HFFc6 (cell line): ENCODE measurements around the gene SEPTIN1. TPM values are rescaled to one million over a fixed set of nuclear protein-coding genes. Genes with fewer than 3 reads are reported as not detected.

Experiments used
- DNase-seq: peaks from one replicate; pipeline ENCODE4 v3.0.0-alpha.2; 2018
- H3K27ac Mint-ChIP-seq: 2 replicates; pipeline ENCODE4 v1.8.0; 2020; ENCODE audit warnings: mild to moderate bottlenecking, mixed read lengths
- H3K27me3 Mint-ChIP-seq: 2 replicates; pipeline ENCODE4 v1.8.0; 2021; ENCODE audit warnings: mild to moderate bottlenecking, moderate library complexity, mixed read lengths; ENCODE audit not compliant: insufficient read depth
- H3K36me3 Mint-ChIP-seq: 2 replicates; pipeline ENCODE4 v1.8.0; 2021; ENCODE audit warnings: low read depth, mixed read lengths
- H3K4me1 Mint-ChIP-seq: 2 replicates; pipeline ENCODE4 v1.8.0; 2020; ENCODE audit warnings: low read depth, mixed read lengths
- H3K4me3 Mint-ChIP-seq: 2 replicates; pipeline ENCODE4 v1.8.0; 2020; ENCODE audit warnings: mild to moderate bottlenecking, moderate library complexity, mixed read lengths
- H3K9me3 Mint-ChIP-seq: 2 replicates; pipeline ENCODE4 v1.8.0; 2020; ENCODE audit warnings: mild to moderate bottlenecking, mixed read lengths
- CTCF ChIP-seq: fragments of 200-600 bp; sonication (generic); IDR thresholded peaks from 2 replicates; pipeline ENCODE4 v1.5.0; 2021; ENCODE audit warnings: antibody characterized with exemption, mild to moderate bottlenecking
- total RNA-seq, 6 experiments: library from RNA; stranded (reverse); fragmentation: NEBNext Ultra II Directional; extraction: Animal tissue kit (Norgen Biotek cat#: 25700); gene quantifications; 2 replicates in 1 of 6; 3 replicates in 5 of 6; pipeline ENCODE4 v1.2.3, GENCODE V29; 2021

The SEPTIN1 gene
- total RNA-seq, 6 experiments from 2014 or later = 1.5 to 2.8 (median 1.8) TPM

DNA sequence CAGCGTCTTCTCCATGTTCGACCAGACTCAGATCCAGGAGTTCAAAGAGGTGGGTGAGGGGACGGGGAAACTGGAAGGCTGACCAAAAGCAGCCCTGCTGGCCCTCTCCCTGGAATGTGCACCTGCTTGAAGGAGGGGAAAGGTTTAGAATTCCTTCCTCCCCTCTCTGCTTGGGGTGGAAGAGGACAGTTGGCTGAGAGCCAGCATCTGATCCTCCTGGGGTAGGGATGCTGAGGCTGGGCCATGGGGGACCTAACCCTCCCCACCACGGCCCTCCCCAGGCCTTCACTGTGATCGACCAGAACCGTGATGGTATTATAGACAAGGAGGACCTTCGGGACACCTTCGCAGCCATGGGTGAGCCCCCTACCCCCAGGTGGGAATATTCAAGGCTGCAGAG, 6.5 kb downstream of the SEPTIN1 start:
- Mint-ChIP-seq H3K9me3 (no peaks in the 10 kb centered on the region), H3K27ac (no peak overlapping the region), H3K4me1 (peaks cover 35% of the 10 kb centered on the region), H3K4me3 (no peak overlapping the region), H3K36me3 (peaks cover 5% of the 10 kb centered on the region), H3K27me3 (peaks cover 5% of the 10 kb centered on the region)
- no peak for TF ChIP-seq CTCF
- DNase-seq = no peak

DNA sequence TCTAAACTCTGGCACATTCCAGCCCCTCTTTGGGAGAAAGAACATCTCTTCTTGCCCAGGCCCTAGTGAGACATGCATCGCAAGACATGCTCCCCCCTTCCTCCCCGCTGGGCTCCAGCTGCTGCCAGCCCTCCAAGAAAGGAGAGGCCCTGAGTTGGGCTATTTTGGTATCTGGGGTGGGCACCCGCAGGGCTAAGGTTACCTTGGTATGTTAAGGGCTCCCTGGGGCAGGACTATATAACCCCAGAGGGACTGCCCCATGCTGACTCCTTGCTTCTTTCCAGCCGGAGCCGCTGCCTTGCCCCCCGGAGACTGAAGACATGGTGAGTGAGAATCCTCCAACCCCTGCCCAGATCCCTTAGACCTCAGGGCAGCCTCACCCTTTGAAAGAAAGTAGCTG, 7.8 kb downstream of the SEPTIN1 start, which contains the start of gene MYL11:
MYL11 (plus strand) TSS at position 265 of the 400 bp plus-strand sequence; CDS start at position 321, 56 bp downstream.
- no peak for TF ChIP-seq CTCF
- peak within 1 kb of the TSS; percentile 26; the same call in 1 of the 2 replicates for H3K27ac Mint-ChIP-seq
- H3K9me3 Mint-ChIP-seq = no peaks in the 10 kb centered on the region
- H3K4me1 Mint-ChIP-seq = peaks cover 29% of the 10 kb centered on the region
- H3K4me3 Mint-ChIP-seq = no peak within 1 kb of the TSS
- H3K27me3 Mint-ChIP-seq = peaks cover 9% of the 10 kb centered on the region
- DNase-seq = no peak
- no peaks in the 10 kb centered on the region for H3K36me3 Mint-ChIP-seq

GRCh38 chr16:30372725-30373124, 9.6 kb downstream of the SEPTIN1 start:
- no peak for DNase-seq
- H3K27me3 Mint-ChIP-seq = peaks cover 9% of the 10 kb centered on the region
- peak overlapping the region; percentile 22; the same call in 1 of the 2 replicates for H3K27ac Mint-ChIP-seq
- no peaks in the 10 kb centered on the region for H3K9me3 Mint-ChIP-seq
- no peak overlapping the region for H3K4me3 Mint-ChIP-seq
- H3K36me3 Mint-ChIP-seq = 0 out of 2 replicates have a peak, but pooled peaks cover 6% of the 10 kb centered on the region
- H3K4me1 Mint-ChIP-seq = peaks cover 26% of the 10 kb centered on the region
- no peak for TF ChIP-seq CTCF

DNA sequence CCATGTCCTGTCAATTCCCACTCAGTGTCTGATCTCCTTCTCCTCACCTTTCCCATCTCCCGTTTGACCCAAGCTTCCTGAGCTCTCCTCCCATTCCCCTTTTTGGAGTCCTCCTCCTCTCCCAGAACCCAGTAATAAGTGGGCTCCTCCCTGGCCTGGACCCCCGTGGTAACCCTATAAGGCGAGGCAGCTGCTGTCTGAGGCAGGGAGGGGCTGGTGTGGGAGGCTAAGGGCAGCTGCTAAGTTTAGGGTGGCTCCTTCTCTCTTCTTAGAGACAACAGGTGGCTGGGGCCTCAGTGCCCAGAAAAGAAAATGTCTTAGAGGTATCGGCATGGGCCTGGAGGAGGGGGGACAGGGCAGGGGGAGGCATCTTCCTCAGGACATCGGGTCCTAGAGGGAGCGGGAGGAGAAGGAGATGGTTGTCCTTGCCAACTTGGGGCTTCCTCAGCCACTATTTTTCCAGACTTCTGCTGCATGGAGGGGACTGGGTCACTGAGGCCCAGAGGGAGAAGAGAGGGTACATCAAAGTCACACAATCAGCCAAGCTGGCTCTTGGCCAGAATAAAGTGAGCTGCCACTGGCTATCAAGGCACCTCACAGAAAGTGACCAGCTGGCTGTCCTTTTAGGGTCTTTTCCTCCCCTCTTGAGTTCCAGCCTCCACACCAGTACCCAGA, 10.2 kb downstream of the SEPTIN1 start:
- Mint-ChIP-seq H3K4me3 (no peak overlapping the region; the same call in 1 of the 2 replicates), H3K4me1 (peaks cover 26% of the 10 kb centered on the region), H3K9me3 (no peaks in the 10 kb centered on the region), H3K27ac (peak overlapping the region; percentile 72), H3K36me3 (peaks cover 10% of the 10 kb centered on the region), H3K27me3 (peaks cover 9% of the 10 kb centered on the region; the same call in 1 of the 2 replicates)
- DNase-seq = no peak
- no peak for TF ChIP-seq CTCF

DNA sequence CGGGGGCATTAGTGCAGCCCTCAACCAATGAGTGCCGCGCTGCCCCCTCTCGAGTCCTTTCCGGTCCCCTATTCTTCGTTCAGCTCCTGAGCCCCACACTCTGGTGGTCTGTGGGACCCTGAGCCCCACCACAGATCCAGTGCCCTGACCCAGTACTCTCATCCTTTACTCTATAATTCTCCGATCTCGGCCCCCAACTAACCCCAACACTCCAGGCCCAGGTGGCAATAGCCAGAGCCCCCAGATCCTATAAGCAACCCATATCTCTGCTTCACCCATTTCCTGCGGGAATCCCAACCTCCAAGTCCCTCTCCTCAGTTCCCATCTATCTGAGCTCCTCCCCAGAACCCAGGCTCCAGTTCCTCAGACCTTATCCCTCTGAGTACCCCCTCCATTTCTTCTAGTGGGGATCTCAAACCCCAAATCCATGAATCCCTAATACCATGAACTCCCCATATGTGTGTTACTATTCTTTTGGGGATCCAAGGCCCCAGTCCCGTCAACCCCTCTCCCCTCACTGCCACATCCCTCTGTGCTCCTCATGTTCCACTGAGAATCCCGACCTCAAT, 11.0 kb downstream of the SEPTIN1 start:
- Mint-ChIP-seq H3K9me3 (no peaks in the 10 kb centered on the region), H3K27me3 (peaks cover 9% of the 10 kb centered on the region; the same call in 1 of the 2 replicates), H3K27ac (peak overlapping the region; percentile 72), H3K4me1 (peaks cover 32% of the 10 kb centered on the region), H3K4me3 (peak overlapping the region; percentile 77), H3K36me3 (peaks cover 16% of the 10 kb centered on the region)
- no peak for DNase-seq
- 0 out of 2 replicates have a peak, but pooled peaks have one; percentile 20 for TF ChIP-seq CTCF
